Measurements from ENCODE around the gene FGF12.

FGF12 gene

DNA sequence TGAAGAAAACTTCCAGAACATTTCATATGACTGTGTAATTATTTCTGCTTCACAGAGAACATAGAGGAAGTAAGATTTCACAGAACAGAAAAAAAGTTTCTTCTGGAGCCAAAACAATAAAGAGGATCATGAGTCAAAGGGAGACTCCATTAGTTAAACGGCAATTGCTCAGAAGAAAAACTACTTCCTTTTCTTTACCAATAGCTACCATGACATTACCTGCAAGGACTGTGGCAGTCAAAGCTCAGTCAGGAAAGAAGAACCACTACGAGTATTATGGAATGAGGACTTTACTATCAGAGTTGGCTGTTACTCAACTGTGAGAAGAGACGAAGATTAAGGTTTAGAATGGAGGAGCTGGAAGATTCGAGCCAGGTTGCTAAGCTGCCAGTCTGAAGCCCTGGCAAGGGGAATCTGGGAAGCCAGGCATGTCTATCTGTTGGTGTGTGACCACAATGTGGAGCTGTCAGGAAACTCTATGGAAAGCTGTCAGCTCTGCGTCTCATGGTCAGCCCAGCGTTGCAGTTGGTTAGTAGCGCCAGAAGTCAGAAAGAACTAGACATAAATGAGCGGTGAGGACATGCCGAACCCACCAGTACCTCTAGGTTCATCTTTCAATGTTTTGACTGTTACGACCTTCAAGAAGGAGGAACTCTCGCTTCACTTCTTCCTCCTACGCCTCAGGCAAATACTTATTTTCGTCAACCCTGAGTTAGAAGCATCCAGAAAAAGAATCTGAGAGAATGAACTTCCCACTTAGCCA is 604.3 kb downstream of the FGF12 start:
- H2AFZ ChIP-seq, result no peak overlapping the region
- no peak overlapping the region for H3K27ac ChIP-seq
- no peaks in the 10 kb centered on the region for H3K9me3 ChIP-seq (ENCODE audit: control insufficient read depth, low read length)
- H3K4me1 ChIP-seq, result no peaks in the 10 kb centered on the region
- no peaks in the 10 kb centered on the region for H3K27me3 ChIP-seq (ENCODE audit: control insufficient read depth, insufficient read depth, low read length)
- H3K9ac ChIP-seq, result no peak overlapping the region
- no peak overlapping the region for H3K4me3 ChIP-seq (ENCODE audit: low read depth, low read length)
- H3K4me2 ChIP-seq (ENCODE audit: low read length), result no peak overlapping the region
- no peak for TF ChIP-seq CTCF (IDR thresholded peaks at IDR 0.05)
- no peaks in the 10 kb centered on the region for H3K36me3 ChIP-seq (ENCODE audit: control insufficient read depth, insufficient read depth, low read length)
- no peaks in the 10 kb centered on the region for H3K79me2 ChIP-seq

DNA sequence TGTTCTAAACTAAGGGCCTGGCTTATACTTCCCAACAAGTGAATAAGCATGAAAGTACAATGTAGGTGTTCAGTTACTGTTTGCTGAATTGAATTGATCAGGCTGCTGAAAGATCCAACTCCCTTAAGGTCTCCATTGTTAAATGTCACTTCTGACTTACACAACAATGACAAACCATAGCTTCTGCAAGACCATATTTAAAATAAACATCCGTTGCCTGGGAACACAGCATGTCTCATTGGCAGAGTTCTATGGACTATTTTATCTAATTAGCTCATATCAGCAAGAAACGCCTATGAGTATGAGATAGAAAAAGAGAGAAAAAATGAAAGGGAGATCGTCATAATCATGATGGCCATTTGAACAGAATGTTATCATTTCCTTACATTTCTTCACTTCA is 605.4 kb downstream of the FGF12 start:
- Histone ChIP-seq H2AFZ (no peak overlapping the region), H3K4me2 (ENCODE audit: low read length) (no peak overlapping the region), H3K9me3 (ENCODE audit: control insufficient read depth, low read length) (no peaks in the 10 kb centered on the region), H3K79me2 (no peaks in the 10 kb centered on the region), H3K27ac (no peak overlapping the region), H3K4me1 (no peaks in the 10 kb centered on the region), H3K36me3 (ENCODE audit: control insufficient read depth, insufficient read depth, low read length) (no peaks in the 10 kb centered on the region), H3K27me3 (ENCODE audit: control insufficient read depth, insufficient read depth, low read length) (no peaks in the 10 kb centered on the region), H3K9ac (no peak overlapping the region), H3K4me3 (ENCODE audit: low read depth, low read length) (no peak overlapping the region)
- TF ChIP-seq CTCF (IDR thresholded peaks at IDR 0.05), result no peak

GRCh38 chr3:192108820-192109219 is 618.5 kb downstream of the FGF12 start:
- no peaks in the 10 kb centered on the region for H3K4me1 ChIP-seq
- H3K36me3 ChIP-seq (ENCODE audit: control insufficient read depth, insufficient read depth, low read length), result no peaks in the 10 kb centered on the region
- H3K9me3 ChIP-seq (ENCODE audit: control insufficient read depth, low read length), result no peaks in the 10 kb centered on the region
- no peak overlapping the region for H3K4me3 ChIP-seq (ENCODE audit: low read depth, low read length)
- H3K9ac ChIP-seq, result no peak overlapping the region
- no peaks in the 10 kb centered on the region for H3K27me3 ChIP-seq (ENCODE audit: control insufficient read depth, insufficient read depth, low read length)
- H2AFZ ChIP-seq, result no peak overlapping the region
- no peak overlapping the region for H3K27ac ChIP-seq
- H3K79me2 ChIP-seq, result no peaks in the 10 kb centered on the region
- H3K4me2 ChIP-seq (ENCODE audit: low read length), result no peak overlapping the region
- no peak for TF ChIP-seq CTCF (IDR thresholded peaks at IDR 0.05)

GRCh38 chr3:192106543-192106942 is 620.8 kb downstream of the FGF12 start:
- Histone ChIP-seq H3K27me3 (ENCODE audit: control insufficient read depth, insufficient read depth, low read length) (no peaks in the 10 kb centered on the region), H3K27ac (no peak overlapping the region), H3K4me3 (ENCODE audit: low read depth, low read length) (no peak overlapping the region), H3K4me2 (ENCODE audit: low read length) (no peak overlapping the region), H3K4me1 (no peaks in the 10 kb centered on the region), H3K79me2 (no peaks in the 10 kb centered on the region), H3K9ac (no peak overlapping the region), H2AFZ (no peak overlapping the region), H3K9me3 (ENCODE audit: control insufficient read depth, low read length) (no peaks in the 10 kb centered on the region), H3K36me3 (ENCODE audit: control insufficient read depth, insufficient read depth, low read length) (no peaks in the 10 kb centered on the region)
- TF ChIP-seq CTCF (IDR thresholded peaks at IDR 0.05), result no peak

DNA sequence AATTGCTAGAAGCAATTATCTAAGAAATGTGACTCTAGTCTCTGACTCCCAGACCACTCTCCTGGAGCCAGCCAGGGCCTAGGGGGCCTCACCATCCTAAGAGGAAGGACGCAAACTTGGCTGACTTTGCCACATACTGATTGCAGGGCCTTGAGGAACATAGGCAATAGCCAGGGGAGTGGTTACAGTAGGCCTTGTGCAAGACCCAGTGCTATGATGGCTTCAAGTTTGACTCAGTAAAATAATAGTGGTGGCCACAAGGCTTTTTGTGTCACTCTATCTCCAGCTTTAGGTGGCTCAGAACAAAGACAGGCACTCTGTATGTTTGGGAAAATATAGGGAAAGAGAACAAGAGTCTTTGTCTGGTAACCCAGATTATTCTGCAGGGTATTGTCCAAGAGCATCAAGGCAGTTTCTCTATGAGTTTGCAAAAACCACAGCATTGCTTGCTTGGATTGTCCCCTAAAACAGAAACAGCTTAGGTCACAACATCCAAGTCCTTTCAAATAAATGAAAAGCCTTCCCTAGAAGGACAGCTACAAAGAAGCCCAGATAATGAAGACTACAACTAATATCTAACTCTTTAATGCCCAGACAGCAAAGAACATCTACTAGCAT is 634.8 kb downstream of the FGF12 start:
- Histone ChIP-seq H3K36me3 (ENCODE audit: control insufficient read depth, insufficient read depth, low read length) (no peaks in the 10 kb centered on the region), H3K9ac (no peak overlapping the region), H3K9me3 (ENCODE audit: control insufficient read depth, low read length) (peaks cover 3% of the 10 kb centered on the region), H3K27ac (no peak overlapping the region), H3K4me2 (ENCODE audit: low read length) (no peak overlapping the region), H3K79me2 (no peaks in the 10 kb centered on the region), H3K4me3 (ENCODE audit: low read depth, low read length) (no peak overlapping the region), H2AFZ (no peak overlapping the region), H3K4me1 (no peaks in the 10 kb centered on the region), H3K27me3 (ENCODE audit: control insufficient read depth, insufficient read depth, low read length) (no peaks in the 10 kb centered on the region)
- TF ChIP-seq CTCF (IDR thresholded peaks at IDR 0.05), result no peak

Data from parathyroid adenoma (tissue), 2 donors.